Inflammatory macrophage (primary cell): ENCODE results near the gene IP6K1.
"Not testable (repeated sequence)": the region's sequence is repeated elsewhere in the genome, so short reads cannot be mapped to it uniquely, and the experiment has no call there.

ENCODE experiments used
- DNase-seq, 2 donors: peaks; one replicate each; pipeline ENCODE4 v3.0.0-alpha.2; 2020 to 2022

IP6K1 gene

GRCh38 chr3:49761661-49762060, 24.7 kb downstream of the IP6K1 start:
- no peak for DNase-seq

- DNase-seq, result no peak
Measured at GRCh38 chr3:49759226-49759625, 27.1 kb downstream of the IP6K1 start.

GRCh38 chr3:49757197-49757596, 29.1 kb downstream of the IP6K1 start:
- DNase-seq, result no peak

DNA sequence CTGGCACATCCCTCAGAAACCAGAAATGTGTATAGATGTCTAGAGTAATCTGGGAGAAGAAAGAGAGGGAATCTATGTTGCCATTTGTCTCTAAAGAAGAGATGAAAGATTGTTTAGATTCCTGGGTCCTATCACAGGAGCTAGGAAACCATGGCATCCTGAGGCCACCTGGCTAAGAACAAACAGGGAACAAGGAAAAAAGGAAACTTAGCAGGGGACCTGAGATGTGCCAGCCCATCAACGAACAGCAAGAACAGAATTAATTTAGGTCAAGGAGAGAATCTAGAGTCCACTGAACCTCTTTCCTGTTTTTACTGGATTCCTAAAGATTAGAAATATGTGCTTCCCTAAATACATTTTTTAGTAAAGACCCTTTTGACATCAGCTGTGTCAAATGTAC, 30.3 kb downstream of the IP6K1 start:
- DNase-seq, result no peak

DNA sequence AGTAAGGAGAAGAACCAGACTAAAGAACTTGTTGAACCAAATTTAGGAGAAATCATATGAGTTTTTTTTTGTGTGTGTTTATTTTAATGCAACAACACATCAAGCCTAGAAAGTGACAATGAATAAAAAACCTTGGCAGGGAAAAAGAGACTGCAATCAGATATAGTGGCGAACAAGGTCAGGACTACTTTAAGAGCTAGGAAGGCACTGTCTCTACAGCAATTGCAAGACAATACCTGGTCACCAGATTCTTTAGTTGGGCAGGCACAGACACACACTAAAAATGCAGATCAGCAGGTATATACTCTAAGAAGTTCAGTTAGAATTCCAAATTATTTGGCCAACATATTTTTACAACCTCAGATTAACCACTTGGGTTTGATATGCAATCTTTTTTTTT, 31.8 kb downstream of the IP6K1 start:
- DNase-seq, result no peak

DNA sequence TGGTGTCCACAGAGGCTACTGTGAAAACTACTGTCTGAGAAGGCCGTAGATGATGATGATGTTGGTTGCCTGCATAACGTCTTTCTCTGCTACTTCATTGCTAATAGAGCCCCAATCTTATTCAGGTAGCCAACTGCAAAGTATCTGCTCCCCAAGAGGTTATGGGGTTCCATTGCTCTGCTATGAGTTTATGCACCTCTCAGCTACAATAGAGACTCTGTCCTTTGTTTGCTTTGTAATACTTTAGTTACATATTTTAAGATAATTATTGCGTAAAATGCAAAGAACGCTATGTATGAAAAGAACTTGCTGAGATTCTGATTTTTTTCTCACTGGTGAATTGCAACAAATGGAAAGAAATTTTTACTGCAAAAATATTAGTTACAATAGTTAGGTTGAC, 34.8 kb downstream of the IP6K1 start:
- no peak for DNase-seq

DNA sequence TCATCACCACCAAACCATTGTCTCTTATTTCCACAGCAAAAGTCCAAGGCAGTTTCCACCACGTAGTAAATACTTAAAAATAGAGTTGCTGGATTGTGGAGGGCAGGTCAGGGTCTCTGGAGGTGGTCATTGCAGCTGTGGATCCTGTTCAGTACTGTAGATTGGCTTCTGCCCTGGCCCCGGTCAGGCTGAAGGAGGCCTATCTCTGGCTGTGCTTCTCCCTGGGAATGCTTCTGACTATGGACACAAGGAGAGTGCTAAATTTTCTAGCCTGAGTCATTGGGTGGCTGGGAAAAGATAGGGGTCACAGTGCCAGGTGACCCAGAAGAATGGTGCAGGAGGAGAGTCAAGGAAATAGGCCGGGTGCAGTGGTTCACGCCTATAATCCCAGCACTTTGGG, 36.3 kb downstream of the IP6K1 start:
- no peak for DNase-seq

- not testable (repeated sequence) for DNase-seq
Measured at GRCh38 chr3:49748874-49749273, 37.5 kb downstream of the IP6K1 start.

GRCh38 chr3:49747792-49748480, 38.4 kb downstream of the IP6K1 start:
- no peak for DNase-seq

DNA sequence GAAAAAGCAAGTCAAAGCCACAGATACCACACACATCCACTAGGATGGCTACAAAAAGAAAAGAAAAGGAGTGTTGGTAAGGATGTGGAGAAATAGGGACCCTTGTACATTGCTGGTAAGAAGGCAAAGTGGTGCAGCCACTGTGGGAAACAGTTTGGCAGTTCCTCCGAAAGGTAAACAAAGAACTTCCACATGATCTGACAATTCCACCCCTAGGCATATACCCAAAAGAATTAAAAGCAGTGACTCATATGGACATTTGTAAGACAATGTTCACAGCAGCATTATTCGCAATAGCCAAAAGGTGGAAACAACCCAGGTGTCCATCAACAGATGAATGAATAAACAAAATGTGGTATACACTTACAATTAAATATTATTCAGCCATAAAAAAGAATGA, 40.4 kb downstream of the IP6K1 start:
- no peak for DNase-seq

DNA sequence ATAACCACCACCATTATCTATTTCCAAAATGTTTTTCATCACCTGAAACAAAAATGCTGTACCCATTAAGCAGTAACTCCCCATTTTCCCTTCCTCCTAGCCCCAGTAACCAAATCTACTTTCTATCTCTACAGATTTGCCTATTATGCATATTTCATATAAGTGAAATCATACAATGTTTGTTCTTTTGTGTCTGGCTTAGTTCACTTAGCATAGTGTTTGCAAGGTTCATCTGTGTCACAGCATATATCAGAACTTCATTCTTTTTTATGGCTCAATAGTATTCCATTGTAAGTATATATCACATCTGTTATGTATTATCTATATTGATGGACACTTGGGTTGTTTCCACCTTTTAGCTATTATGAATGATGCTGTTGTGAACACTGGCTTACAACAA, 45.9 kb downstream of the IP6K1 start:
- DNase-seq, result no peak

GRCh38 chr3:49738067-49738713, 48.2 kb downstream of the IP6K1 start:
- DNase-seq, result no peak

DNA sequence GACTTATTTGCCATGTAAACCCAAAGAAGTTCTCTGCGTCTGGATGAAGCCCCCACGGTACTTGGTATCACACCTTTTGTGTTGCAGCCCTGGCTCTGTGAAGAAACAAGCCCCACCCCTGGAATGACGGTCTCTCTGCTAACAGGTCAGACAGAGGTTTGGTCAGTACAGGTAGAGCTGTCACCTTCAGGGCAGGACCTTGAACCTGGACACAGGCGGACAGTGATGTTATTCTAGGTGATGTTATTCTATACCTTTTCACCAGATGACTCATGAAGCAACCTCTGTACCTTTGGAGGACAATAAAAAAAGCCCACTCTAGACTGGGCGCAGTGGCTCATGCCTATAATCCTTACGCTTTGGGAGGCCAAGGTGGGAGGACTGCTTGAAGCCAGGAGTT, 51.6 kb downstream of the IP6K1 start:
- DNase-seq, result no peak

DNA sequence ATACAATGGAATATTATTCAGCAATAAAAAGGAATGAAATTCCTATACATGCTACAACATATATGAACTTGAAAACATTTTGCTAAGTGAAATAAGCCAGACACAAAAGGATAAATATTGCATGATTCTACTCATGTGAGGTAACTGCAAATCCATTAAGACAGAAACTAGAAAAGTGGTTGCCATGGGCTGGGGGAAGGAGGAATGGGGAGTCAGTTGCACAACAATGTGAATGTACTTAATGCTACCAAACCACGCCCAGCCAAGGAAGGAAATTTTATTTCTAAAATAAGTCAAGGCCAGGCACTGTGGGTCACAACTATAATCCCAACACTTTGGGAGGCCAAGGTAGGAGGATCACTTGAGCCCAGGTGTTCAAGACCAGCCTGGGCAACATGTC, 52.8 kb downstream of the IP6K1 start:
- peak in 1 of 2 donors; percentile 32 for DNase-seq

- DNase-seq, result no peak
Measured at GRCh38 chr3:49732597-49732996, 53.7 kb downstream of the IP6K1 start.

- no peak for DNase-seq
Measured at GRCh38 chr3:49729966-49730609, 56.3 kb downstream of the IP6K1 start.

DNA sequence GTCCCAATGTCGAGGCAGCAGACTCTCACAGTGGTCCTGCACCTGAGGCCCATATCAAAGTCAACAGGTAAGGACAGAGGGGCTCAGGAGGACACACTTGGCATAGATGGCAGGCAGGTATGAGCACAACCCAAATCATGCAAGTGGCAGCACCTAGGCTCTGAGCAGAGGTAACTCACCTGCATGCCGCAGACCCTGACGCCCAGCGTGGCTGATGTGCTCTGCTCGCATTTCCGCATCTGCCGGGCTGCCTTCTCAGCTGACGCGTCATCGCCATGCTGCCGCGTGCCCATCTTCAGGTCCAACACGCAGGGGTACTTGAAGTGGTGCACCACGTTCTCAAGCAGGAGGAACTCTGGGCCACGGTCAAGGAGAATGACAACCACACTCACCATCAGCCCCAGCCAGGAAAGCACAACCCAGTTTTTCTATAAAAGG, 58.4 kb downstream of the IP6K1 start:
- DNase-seq, result no peak

GRCh38 chr3:49727154-49727923, 59.0 kb downstream of the IP6K1 start:
- DNase-seq, result no peak

DNA sequence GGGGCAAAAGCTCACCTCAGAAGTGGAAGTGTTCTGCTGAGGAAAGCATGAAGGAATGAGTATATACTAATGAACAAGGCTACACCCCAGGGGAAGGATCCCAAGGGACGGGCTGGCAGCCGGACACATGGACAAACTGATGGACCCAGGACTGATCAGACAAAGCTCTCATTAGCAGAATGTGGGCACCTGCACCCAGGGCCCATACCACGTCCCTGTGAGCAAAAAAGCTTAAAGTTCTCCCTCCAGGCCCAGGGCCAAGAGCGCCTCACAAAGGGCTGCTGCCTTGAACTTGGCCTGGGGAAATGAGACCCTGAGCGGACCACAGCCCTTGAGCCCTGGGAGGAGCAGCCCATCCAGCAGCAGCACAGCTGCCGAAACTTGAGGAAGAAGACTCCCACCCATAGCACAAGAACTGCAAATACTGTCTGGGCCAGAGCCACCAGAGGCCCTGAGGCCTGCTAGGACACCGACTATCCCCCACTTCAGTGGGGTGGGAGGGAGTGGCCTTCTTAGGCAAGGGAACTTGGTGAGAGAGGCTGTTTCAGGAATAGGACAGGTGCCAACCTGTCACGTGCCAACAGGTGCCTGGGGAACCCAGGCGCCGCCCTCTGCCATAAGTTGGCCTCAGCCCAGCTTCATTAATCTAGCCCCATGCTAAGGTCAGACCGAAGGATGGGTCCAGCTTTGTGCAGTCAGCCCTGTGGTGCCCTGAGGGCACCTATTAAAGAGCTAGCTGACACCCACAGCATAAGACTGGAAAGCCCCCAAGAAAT, 60.2 kb downstream of the IP6K1 start:
- no peak for DNase-seq

- DNase-seq, result no peak
Measured at GRCh38 chr3:49724586-49724985, 61.8 kb downstream of the IP6K1 start.

DNA sequence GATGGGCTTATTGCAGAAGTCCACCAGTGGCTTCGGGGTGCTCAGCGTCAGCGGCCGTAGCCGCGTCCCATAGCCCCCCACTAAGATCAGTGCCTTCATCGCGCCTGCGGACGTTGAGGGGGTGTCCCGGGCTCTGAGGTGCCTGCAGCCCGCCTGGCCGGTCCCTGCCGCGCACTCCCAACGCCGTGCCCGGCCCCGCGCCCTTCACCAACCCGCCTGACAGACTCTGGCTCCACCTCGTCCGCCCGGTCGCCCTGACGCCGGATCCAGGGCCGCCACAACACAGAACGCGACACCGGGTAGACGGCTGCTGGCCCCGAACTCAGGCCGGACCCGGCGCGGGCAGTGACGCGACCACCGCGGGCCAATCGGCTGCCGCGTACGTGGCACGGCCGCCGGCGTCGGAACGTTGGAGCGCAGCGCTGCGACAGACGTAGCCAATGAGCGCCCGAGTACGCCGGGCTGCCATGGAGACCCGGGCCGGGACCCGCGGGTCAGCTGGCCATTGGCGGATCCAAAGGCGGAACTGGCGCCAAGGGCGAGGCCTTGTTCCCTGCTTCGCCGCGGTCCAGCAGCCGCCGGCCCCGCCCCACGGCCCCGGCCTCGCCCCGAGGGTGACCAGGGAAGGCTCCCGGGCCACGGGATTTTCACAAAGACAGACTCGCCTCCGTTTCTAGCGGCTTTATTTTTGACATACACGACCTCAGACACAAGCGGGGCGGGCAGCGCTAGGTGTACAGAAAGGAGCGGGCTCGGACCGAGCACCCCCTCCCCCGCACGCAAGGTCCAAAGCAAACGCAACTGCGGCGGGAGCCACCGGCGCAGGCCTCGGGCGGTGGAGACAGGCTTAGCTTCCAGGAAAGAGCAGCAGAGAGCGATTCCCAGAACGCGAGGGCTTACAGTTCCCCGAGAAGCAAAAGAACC, 62.5 kb downstream of the IP6K1 start, which contains the start of gene GMPPB:
GMPPB (minus strand) TSS at position 324 of the 924 bp plus-strand sequence; CDS start at position 99, 225 bp downstream.
- peak; percentile 98 to 99 for DNase-seq
